T-cell (primary cell): ENCODE data around the gene CACNA2D4. TPM values are rescaled to one million over a fixed set of nuclear protein-coding genes. Genes with fewer than 3 reads are reported as not detected.

Source experiments
- ATAC-seq, 4 experiments: fragments of 200-7000 bp in 3 of 4; fragments of 150-1000 bp in 1 of 4; cut with Tn5 transposase; replicated peaks in 1 of 4; 1 replicate in 3 of 4; 2 replicates in 1 of 4; pipeline ENCODE4 v1.10.0; 2021; ENCODE audit warnings: moderate library complexity in 3 of 4, mild to moderate bottlenecking in 2 of 4, moderate number of reproducible peaks in 1 of 4
- CTCF ChIA-PET, 2 donors: fragments of 300-600 bp; sonication (Branson Sonifier 250); formaldehyde crosslinking; loops; one replicate each; lab custom pipeline; 2022; ENCODE audit warnings: antibody characterized with exemption in 2 of 2; lab: Charles Lee
- POLR2A ChIA-PET, 2 donors: fragments of 300-600 bp; sonication (Branson Sonifier 250); formaldehyde crosslinking; loops; one replicate each; lab custom pipeline; 2022; ENCODE audit warnings: antibody characterized with exemption in 2 of 2; lab: Charles Lee
- DNase-seq, 35 experiments: peaks; one replicate each; pipeline versions ENCODE4 v3.0.0 to v3.0.0-alpha.2; 2013 to 2023
- H3K27ac ChIP-seq: one replicate; pipeline ENCODE4 v1.5.1; 2013; ENCODE audit warnings: low read length
- H3K27me3 ChIP-seq, 2 experiments: replicated peaks in 1 of 2; 1 replicate in 1 of 2; 2 replicates in 1 of 2; pipeline versions ENCODE4 v1.6.1 to v1.7.0; 2013; ENCODE audit warnings: low read length in 1 of 2, mixed read lengths in 1 of 2; ENCODE audit not compliant: control insufficient read depth in 2 of 2, insufficient read depth in 2 of 2; ENCODE audit errors: extremely low read depth in 1 of 2
- H3K36me3 ChIP-seq, 2 donors: 1 replicate in 1 of 2; 2 replicates in 1 of 2; pipeline versions ENCODE4 v1.6.1 to v1.7.0; 2013; ENCODE audit warnings: low read length in 1 of 2; ENCODE audit not compliant: control insufficient read depth in 2 of 2, insufficient read depth in 1 of 2; ENCODE audit errors: extremely low read depth in 1 of 2
- H3K4me1 ChIP-seq, 2 experiments: 1 replicate in 1 of 2; 2 replicates in 1 of 2; pipeline versions ENCODE4 v1.6.1 to v1.7.0; 2013; ENCODE audit warnings: low read length in 2 of 2, mixed read lengths in 1 of 2; ENCODE audit not compliant: insufficient read depth in 2 of 2, control insufficient read depth in 1 of 2; ENCODE audit errors: extremely low read depth in 1 of 2
- H3K4me3 ChIP-seq, 2 donors: 1 replicate in 1 of 2; 2 replicates in 1 of 2; pipeline versions ENCODE4 v1.5.1 to v1.7.0; 2013; ENCODE audit warnings: mild to moderate bottlenecking in 2 of 2, low read length in 1 of 2, moderate library complexity in 1 of 2; ENCODE audit not compliant: control insufficient read depth in 1 of 2; ENCODE audit errors: extremely low read depth in 1 of 2
- H3K9me3 ChIP-seq: 2 replicates; pipeline ENCODE4 v1.7.0; 2013
- H3K27ac Mint-ChIP-seq, 2 donors: one replicate each; pipeline ENCODE4 v1.8.0; 2020 to 2021; ENCODE audit warnings: mild to moderate bottlenecking in 2 of 2, mixed read lengths in 2 of 2
- H3K27me3 Mint-ChIP-seq, 2 donors: one replicate each; pipeline ENCODE4 v1.8.0; 2021 to 2022; ENCODE audit warnings: mixed read lengths in 2 of 2
- H3K36me3 Mint-ChIP-seq: one replicate; pipeline ENCODE4 v1.8.0; 2021; ENCODE audit warnings: mixed read lengths
- H3K4me1 Mint-ChIP-seq, 3 donors: one replicate each; pipeline ENCODE4 v1.8.0; 2020 to 2022; ENCODE audit warnings: mixed read lengths in 3 of 3, mild to moderate bottlenecking in 1 of 3
- H3K4me3 Mint-ChIP-seq, 3 donors: one replicate each; pipeline ENCODE4 v1.8.0; 2020 to 2022; ENCODE audit warnings: mild to moderate bottlenecking in 3 of 3, mixed read lengths in 3 of 3, moderate library complexity in 3 of 3
- H3K9me3 Mint-ChIP-seq, 3 donors: one replicate each; pipeline ENCODE4 v1.8.0; 2020 to 2022; ENCODE audit warnings: mixed read lengths in 3 of 3
- WGBS: methylation state at CpG from one replicate; pipeline ENCODE4 v1.1.5; 2013; ENCODE audit warnings: missing lambda C conversion rate; ENCODE audit not compliant: insufficient coverage; 5-methylcytosine and 5-hydroxymethylcytosine counted together
- total RNA-seq, 35 experiments: library from RNA in 6 of 35; stranded (reverse) in 6 of 35; fragments of 120-200 nt in 1 of 35; gene quantifications; one replicate each; pipeline versions ENCODE4 v1.2.1 to v1.2.4 and lab custom pipeline; 2013 to 2026

The CACNA2D4 gene
- total RNA-seq, 5 donors from 2014 or later (not counting 1 experiment from before 2014, with no cell fraction given), result 10.2 to 14.8 (median 12.1) TPM

DNA sequence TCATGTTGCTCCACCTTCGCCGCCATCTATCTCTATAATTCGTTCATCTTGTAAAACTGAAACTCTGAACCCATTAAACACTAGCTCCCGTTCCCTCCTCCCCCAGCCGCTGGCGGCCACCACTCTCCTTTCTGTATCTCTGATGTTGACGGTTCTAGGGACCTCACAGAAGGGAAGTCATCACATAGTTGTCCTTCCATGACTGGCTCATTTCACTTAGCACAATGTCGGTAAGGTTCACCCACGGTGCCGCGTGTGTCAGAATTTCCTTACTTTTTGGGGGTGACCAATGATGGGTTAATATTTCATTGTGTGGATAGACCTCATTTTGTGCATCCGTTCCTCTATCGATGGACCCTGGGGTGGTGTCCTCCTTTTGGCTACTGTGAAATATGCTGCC lies 2.0 kb upstream of the CACNA2D4 start:
- Mint-ChIP-seq H3K27ac (no peak overlapping the region), H3K4me3 (no peak overlapping the region), H3K27me3 (peaks cover 4 to 10% of the 10 kb centered on the region in 2 donors), H3K36me3 (no peaks in the 10 kb centered on the region), H3K4me1 (peaks cover 21 to 41% (median 31%) of the 10 kb centered on the region in 3 donors), H3K9me3 (no peaks in the 10 kb centered on the region)
- ChIA-PET CTCF (no interaction called here), POLR2A (no interaction called here)
- peak in 1 of 35 experiments; percentile 5 for DNase-seq
- 83% methylated on average over 2 of the region's 13 CpGs for WGBS
- Histone ChIP-seq H3K4me1 (peaks cover 15 to 34% of the 10 kb centered on the region in 2 experiments), H3K9me3 (no peaks in the 10 kb centered on the region), H3K27ac (no peak overlapping the region), H3K36me3 (no peaks in the 10 kb centered on the region), H3K4me3 (no peak overlapping the region), H3K27me3 (peaks cover 0 to 47% of the 10 kb centered on the region in 2 experiments)
- ATAC-seq, result no peak

GRCh38 chr12:1919763-1920162 lies 1.3 kb upstream of the CACNA2D4 start:
- H3K27me3 ChIP-seq, result peaks cover 0 to 47% of the 10 kb centered on the region in 2 experiments
- ChIA-PET POLR2A (no interaction called here), CTCF (no interaction called here)
- Mint-ChIP-seq H3K27ac (no peak overlapping the region), H3K4me1 (peaks cover 23 to 43% (median 33%) of the 10 kb centered on the region in 3 donors), H3K4me3 (no peak overlapping the region), H3K9me3 (no peaks in the 10 kb centered on the region), H3K36me3 (no peaks in the 10 kb centered on the region), H3K27me3 (peaks cover 4 to 11% of the 10 kb centered on the region in 2 donors)
- no peaks in the 10 kb centered on the region for H3K36me3 ChIP-seq
- ATAC-seq (no peak), DNase-seq (no peak)
- H3K27ac ChIP-seq, result no peak overlapping the region
- 100% methylated on average over 2 of the region's 3 CpGs for WGBS
- H3K4me3 ChIP-seq, result no peak overlapping the region
- peaks cover 11 to 34% of the 10 kb centered on the region in 2 experiments for H3K4me1 ChIP-seq
- H3K9me3 ChIP-seq, result no peaks in the 10 kb centered on the region

GRCh38 chr12:1919284-1919683 lies 832 bp upstream of the CACNA2D4 start:
- ChIA-PET CTCF (no interaction called here), POLR2A (no interaction called here)
- Histone ChIP-seq H3K27ac (no peak overlapping the region), H3K9me3 (no peaks in the 10 kb centered on the region), H3K36me3 (no peaks in the 10 kb centered on the region), H3K27me3 (peaks cover 0 to 47% of the 10 kb centered on the region in 2 experiments), H3K4me3 (no peak overlapping the region), H3K4me1 (peaks cover 11 to 33% of the 10 kb centered on the region in 2 experiments)
- Mint-ChIP-seq H3K36me3 (no peaks in the 10 kb centered on the region), H3K4me3 (no peak overlapping the region), H3K4me1 (peaks cover 21 to 39% (median 29%) of the 10 kb centered on the region in 3 donors), H3K27me3 (peaks cover 4 to 11% of the 10 kb centered on the region in 2 donors), H3K9me3 (no peaks in the 10 kb centered on the region), H3K27ac (no peak overlapping the region)
- WGBS, result 100% methylated on average over 1 of the region's 5 CpGs
- DNase-seq (no peak), ATAC-seq (no peak)

GRCh38 chr12:1918884-1919236 lies 408 bp upstream of the CACNA2D4 start:
- peaks cover 11 to 31% of the 10 kb centered on the region in 2 experiments for H3K4me1 ChIP-seq
- Mint-ChIP-seq H3K36me3 (no peaks in the 10 kb centered on the region), H3K4me1 (peaks cover 21 to 38% (median 29%) of the 10 kb centered on the region in 3 donors), H3K4me3 (no peak overlapping the region), H3K27ac (no peak overlapping the region), H3K27me3 (peaks cover 4 to 11% of the 10 kb centered on the region in 2 donors), H3K9me3 (no peaks in the 10 kb centered on the region)
- no peaks in the 10 kb centered on the region for H3K9me3 ChIP-seq
- no peak for DNase-seq
- no peak overlapping the region for H3K27ac ChIP-seq
- ATAC-seq, result no peak
- peaks cover 0 to 47% of the 10 kb centered on the region in 2 experiments for H3K27me3 ChIP-seq
- no peaks in the 10 kb centered on the region for H3K36me3 ChIP-seq
- ChIA-PET POLR2A (no interaction called here), CTCF (no interaction called here)
- 79% methylated on average over 2 of the region's 6 CpGs for WGBS
- H3K4me3 ChIP-seq, result no peak overlapping the region

DNA sequence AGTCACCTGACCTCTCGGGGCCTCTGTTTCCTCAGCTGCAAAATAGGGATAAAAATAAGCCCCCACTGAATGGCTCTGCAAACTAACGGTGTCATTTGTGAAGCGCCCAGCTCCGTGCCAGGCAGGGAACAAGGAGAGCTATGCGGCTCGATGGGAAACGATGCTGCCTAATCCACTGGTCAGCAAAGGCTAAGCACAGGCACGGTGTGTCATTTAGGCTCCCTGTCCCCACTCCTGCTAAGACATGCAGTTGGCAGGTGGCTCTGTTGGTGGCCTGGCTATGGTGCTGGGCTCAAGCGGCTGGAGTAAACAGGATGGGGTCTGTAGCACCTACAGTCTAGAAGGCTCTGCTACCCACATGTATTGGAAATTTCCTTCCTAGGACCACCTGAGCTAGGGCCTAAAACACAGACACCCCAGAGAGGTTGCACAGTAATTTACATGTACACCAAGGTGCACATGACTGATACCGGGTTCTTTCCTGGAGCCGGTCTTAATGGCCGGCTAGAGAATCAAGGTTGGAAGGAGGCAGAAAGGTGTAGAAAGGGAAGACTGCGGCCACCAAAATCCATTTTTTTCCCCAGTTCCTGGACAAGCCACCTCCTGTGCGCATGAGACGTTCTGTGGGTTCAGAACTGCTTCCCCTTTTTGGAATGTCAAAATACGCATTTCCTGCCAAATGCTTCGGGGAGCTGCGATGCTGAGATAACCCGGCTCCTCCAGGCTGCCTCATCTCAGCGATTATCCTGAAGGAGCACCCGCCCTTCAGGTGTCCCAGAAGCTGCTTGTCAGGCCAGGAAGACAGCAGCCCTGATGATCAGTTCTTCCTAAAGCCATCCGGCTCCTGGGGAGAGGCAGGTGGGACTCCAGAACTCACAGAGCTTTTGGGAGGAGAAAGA lies 1.0 kb downstream of the CACNA2D4 start:
- peak in 1 of 35 experiments; percentile 18 for DNase-seq
- no peak overlapping the region for H3K27ac ChIP-seq
- H3K27me3 Mint-ChIP-seq, result peaks cover 0 to 10% of the 10 kb centered on the region in 2 donors
- ATAC-seq, result no peak
- H3K9me3 ChIP-seq, result no peaks in the 10 kb centered on the region
- no peak overlapping the region for H3K4me3 ChIP-seq
- POLR2A ChIA-PET, result interaction anchor here in 1 of 2 donors (0.7 kb wide), 1 partner anchor 273 kb away, joined by 3 read pairs; no protein-coding TSS in a partner anchor
- H3K36me3 Mint-ChIP-seq, result no peaks in the 10 kb centered on the region
- WGBS, result 83% methylated on average over 17 of the region's 22 CpGs
- H3K4me3 Mint-ChIP-seq, result peak overlapping the region in 2 of 3 donors; percentile 35 to 63
- H3K4me1 Mint-ChIP-seq, result peaks cover 21 to 33% (median 26%) of the 10 kb centered on the region in 3 donors
- H3K27me3 ChIP-seq, result peaks cover 0 to 41% of the 10 kb centered on the region in 2 experiments
- CTCF ChIA-PET, result interaction anchor here (0.7 to 0.9 kb wide), 2 partner anchors 23 to 1625 kb away, joined by 3 read pairs; no protein-coding TSS in a partner anchor
- peaks cover 11 to 31% of the 10 kb centered on the region in 2 experiments for H3K4me1 ChIP-seq
- H3K27ac Mint-ChIP-seq, result peak overlapping the region in 1 of 2 donors; percentile 6
- no peaks in the 10 kb centered on the region for H3K36me3 ChIP-seq
- no peaks in the 10 kb centered on the region for H3K9me3 Mint-ChIP-seq

DNA sequence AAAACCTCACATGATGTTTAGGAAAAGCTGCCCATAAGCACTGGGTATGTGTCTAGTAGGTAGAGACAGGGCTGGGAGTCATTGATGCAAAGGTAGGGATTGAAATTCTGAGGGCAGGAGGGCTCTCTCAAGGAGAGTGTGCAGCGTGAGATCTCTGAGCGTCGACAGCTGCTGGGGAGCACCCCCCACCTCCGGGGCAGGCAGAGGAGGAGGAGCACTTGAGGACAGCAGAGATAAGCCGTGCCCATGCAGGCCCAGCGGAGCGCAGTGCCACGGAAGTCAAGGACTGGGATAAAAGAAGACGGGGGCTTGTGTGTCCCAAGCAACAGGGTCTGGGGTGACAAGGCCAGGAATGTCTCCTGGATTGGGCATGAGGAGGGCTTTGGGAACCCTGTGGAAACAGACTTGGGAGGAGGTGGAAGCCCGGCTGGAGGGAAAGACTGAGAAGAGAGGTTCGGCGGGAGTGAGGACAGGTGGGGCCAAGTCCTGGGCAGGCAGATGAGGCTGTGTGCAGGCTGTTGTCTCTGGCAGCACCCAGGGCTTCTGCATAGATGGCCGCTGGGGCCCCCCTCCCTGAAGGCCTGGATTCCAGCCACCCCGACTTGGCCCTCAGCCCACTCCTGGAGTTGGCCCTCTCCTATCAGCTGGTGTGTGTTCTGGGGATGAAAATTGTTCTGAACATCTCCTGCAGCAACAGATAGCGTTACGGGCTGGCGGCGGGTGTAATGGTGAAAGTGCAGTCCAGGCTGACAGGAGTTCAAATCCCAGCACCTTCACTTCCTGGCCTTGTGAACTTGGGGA lies 1.9 kb downstream of the CACNA2D4 start:
- POLR2A ChIA-PET, result interaction anchor here in 1 of 2 donors (0.7 kb wide), 1 partner anchor 273 kb away, joined by 3 read pairs; no protein-coding TSS in a partner anchor
- H3K9me3 ChIP-seq, result no peaks in the 10 kb centered on the region
- H3K27me3 ChIP-seq, result peaks cover 0 to 43% of the 10 kb centered on the region in 2 experiments
- peaks cover 21 to 33% (median 26%) of the 10 kb centered on the region in 3 donors for H3K4me1 Mint-ChIP-seq
- no peaks in the 10 kb centered on the region for H3K36me3 ChIP-seq
- no peaks in the 10 kb centered on the region for H3K9me3 Mint-ChIP-seq
- no peak overlapping the region for H3K4me3 ChIP-seq
- H3K36me3 Mint-ChIP-seq, result no peaks in the 10 kb centered on the region
- H3K27ac Mint-ChIP-seq, result peak overlapping the region; percentile 85 to 87
- H3K27me3 Mint-ChIP-seq, result peaks cover 0 to 13% of the 10 kb centered on the region in 2 donors
- DNase-seq (peak in 2 of 35 experiments; percentile 10 to 20), ATAC-seq (no peak)
- H3K27ac ChIP-seq, result no peak overlapping the region
- WGBS, result 84% methylated on average over 12 of the region's 18 CpGs
- peak overlapping the region in 1 of 3 donors; percentile 63 for H3K4me3 Mint-ChIP-seq
- CTCF ChIA-PET, result interaction anchor here in 1 of 2 donors (0.7 kb wide), 1 partner anchor 333 kb away, joined by 5 read pairs; no protein-coding TSS in a partner anchor
- peaks cover 11 to 31% of the 10 kb centered on the region in 2 experiments for H3K4me1 ChIP-seq
